ENCODE data around the gene UVRAG.

Gene UVRAG

GRCh38 chr11:76160856-76161255 lies 345.8 kb downstream of the UVRAG start:
- no peak overlapping the region for H3K4me3 ChIP-seq (ENCODE audit: low read length)

GRCh38 chr11:76161261-76161961 lies 346.4 kb downstream of the UVRAG start:
- peaks cover 72% of the 10 kb centered on the region for H3K27me3 ChIP-seq (ENCODE audit: control insufficient read depth, insufficient read depth, low read length)
- no peaks in the 10 kb centered on the region for H3K9me3 ChIP-seq (replicated peaks; ENCODE audit: low read length)
- H3K4me2 ChIP-seq (ENCODE audit: low read length) = no peak overlapping the region
- no peaks in the 10 kb centered on the region for H3K36me3 ChIP-seq (ENCODE audit: insufficient read depth, low read length)
- H3K4me1 ChIP-seq (ENCODE audit: control insufficient read depth, insufficient read depth, low read length) = no peaks in the 10 kb centered on the region
- H3K9ac ChIP-seq (ENCODE audit: low read depth, low read length) = no peak overlapping the region
- no peak overlapping the region for H3K4me3 ChIP-seq (ENCODE audit: low read length)

More at GRCh38 chr11:76160856-76161255, 345.8 kb downstream of the UVRAG start:
- H3K9ac ChIP-seq (ENCODE audit: low read depth, low read length) = no peak overlapping the region
- H3K4me2 ChIP-seq (ENCODE audit: low read length) = no peak overlapping the region
- no peaks in the 10 kb centered on the region for H3K36me3 ChIP-seq (ENCODE audit: insufficient read depth, low read length)
- H3K4me1 ChIP-seq (ENCODE audit: control insufficient read depth, insufficient read depth, low read length) = no peaks in the 10 kb centered on the region
- H3K27me3 ChIP-seq (ENCODE audit: control insufficient read depth, insufficient read depth, low read length) = peaks cover 67% of the 10 kb centered on the region
- H3K9me3 ChIP-seq (replicated peaks; ENCODE audit: low read length) = no peaks in the 10 kb centered on the region

GRCh38 chr11:76162336-76163288 lies 347.6 kb downstream of the UVRAG start:
- Histone ChIP-seq H3K36me3 (ENCODE audit: insufficient read depth, low read length) (no peaks in the 10 kb centered on the region), H3K9ac (ENCODE audit: low read depth, low read length) (no peak overlapping the region), H3K4me1 (ENCODE audit: control insufficient read depth, insufficient read depth, low read length) (no peaks in the 10 kb centered on the region), H3K27me3 (ENCODE audit: control insufficient read depth, insufficient read depth, low read length) (peaks cover 71% of the 10 kb centered on the region), H3K9me3 (replicated peaks; ENCODE audit: low read length) (no peaks in the 10 kb centered on the region), H3K4me2 (ENCODE audit: low read length) (no peak overlapping the region), H3K4me3 (ENCODE audit: low read length) (no peak overlapping the region)

- H3K4me1 ChIP-seq (ENCODE audit: control insufficient read depth, insufficient read depth, low read length) = no peaks in the 10 kb centered on the region
- H3K9ac ChIP-seq (ENCODE audit: low read depth, low read length) = no peak overlapping the region
- H3K9me3 ChIP-seq (replicated peaks; ENCODE audit: low read length) = no peaks in the 10 kb centered on the region
- H3K27me3 ChIP-seq (ENCODE audit: control insufficient read depth, insufficient read depth, low read length) = peaks cover 66% of the 10 kb centered on the region
- H3K4me3 ChIP-seq (ENCODE audit: low read length) = no peak overlapping the region
- no peaks in the 10 kb centered on the region for H3K36me3 ChIP-seq (ENCODE audit: insufficient read depth, low read length)
- H3K4me2 ChIP-seq (ENCODE audit: low read length) = no peak overlapping the region
These were observed 348.4 kb downstream of the UVRAG start for GRCh38 chr11:76163289-76163880.

- Histone ChIP-seq H3K27me3 (ENCODE audit: control insufficient read depth, insufficient read depth, low read length) (peaks cover 66% of the 10 kb centered on the region), H3K4me1 (ENCODE audit: control insufficient read depth, insufficient read depth, low read length) (no peaks in the 10 kb centered on the region), H3K4me2 (ENCODE audit: low read length) (no peak overlapping the region), H3K9me3 (replicated peaks; ENCODE audit: low read length) (no peaks in the 10 kb centered on the region), H3K4me3 (ENCODE audit: low read length) (no peak overlapping the region), H3K9ac (ENCODE audit: low read depth, low read length) (no peak overlapping the region), H3K36me3 (ENCODE audit: insufficient read depth, low read length) (no peaks in the 10 kb centered on the region)
These were observed 349.1 kb downstream of the UVRAG start for GRCh38 chr11:76164081-76164480.

GRCh38 chr11:76164861-76165751 lies 350.1 kb downstream of the UVRAG start:
- Histone ChIP-seq H3K9me3 (replicated peaks; ENCODE audit: low read length) (no peaks in the 10 kb centered on the region), H3K4me1 (ENCODE audit: control insufficient read depth, insufficient read depth, low read length) (no peaks in the 10 kb centered on the region), H3K27me3 (ENCODE audit: control insufficient read depth, insufficient read depth, low read length) (peaks cover 64% of the 10 kb centered on the region), H3K9ac (ENCODE audit: low read depth, low read length) (no peak overlapping the region), H3K36me3 (ENCODE audit: insufficient read depth, low read length) (no peaks in the 10 kb centered on the region), H3K4me3 (ENCODE audit: low read length) (no peak overlapping the region), H3K4me2 (ENCODE audit: low read length) (no peak overlapping the region)

- Histone ChIP-seq H3K9ac (ENCODE audit: low read depth, low read length) (no peak overlapping the region), H3K4me3 (ENCODE audit: low read length) (no peak overlapping the region), H3K9me3 (replicated peaks; ENCODE audit: low read length) (no peaks in the 10 kb centered on the region), H3K27me3 (ENCODE audit: control insufficient read depth, insufficient read depth, low read length) (peaks cover 60% of the 10 kb centered on the region), H3K4me1 (ENCODE audit: control insufficient read depth, insufficient read depth, low read length) (no peaks in the 10 kb centered on the region), H3K4me2 (ENCODE audit: low read length) (no peak overlapping the region), H3K36me3 (ENCODE audit: insufficient read depth, low read length) (no peaks in the 10 kb centered on the region)
These were observed 351.3 kb downstream of the UVRAG start for GRCh38 chr11:76166314-76166713.

- no peaks in the 10 kb centered on the region for H3K36me3 ChIP-seq (ENCODE audit: insufficient read depth, low read length)
- peaks cover 61% of the 10 kb centered on the region for H3K27me3 ChIP-seq (ENCODE audit: control insufficient read depth, insufficient read depth, low read length)
- H3K4me3 ChIP-seq (ENCODE audit: low read length) = no peak overlapping the region
- H3K4me1 ChIP-seq (ENCODE audit: control insufficient read depth, insufficient read depth, low read length) = no peaks in the 10 kb centered on the region
- H3K9me3 ChIP-seq (replicated peaks; ENCODE audit: low read length) = no peaks in the 10 kb centered on the region
- H3K4me2 ChIP-seq (ENCODE audit: low read length) = no peak overlapping the region
- H3K9ac ChIP-seq (ENCODE audit: low read depth, low read length) = no peak overlapping the region
These were observed 352.6 kb downstream of the UVRAG start for GRCh38 chr11:76167590-76167989.

GRCh38 chr11:76169473-76169896 lies 354.5 kb downstream of the UVRAG start:
- Histone ChIP-seq H3K4me1 (ENCODE audit: control insufficient read depth, insufficient read depth, low read length) (no peaks in the 10 kb centered on the region), H3K4me3 (ENCODE audit: low read length) (no peak overlapping the region), H3K9me3 (replicated peaks; ENCODE audit: low read length) (no peaks in the 10 kb centered on the region), H3K9ac (ENCODE audit: low read depth, low read length) (no peak overlapping the region), H3K36me3 (ENCODE audit: insufficient read depth, low read length) (no peaks in the 10 kb centered on the region), H3K4me2 (ENCODE audit: low read length) (no peak overlapping the region), H3K27me3 (ENCODE audit: control insufficient read depth, insufficient read depth, low read length) (peaks cover 57% of the 10 kb centered on the region)

- Histone ChIP-seq H3K4me1 (ENCODE audit: control insufficient read depth, insufficient read depth, low read length) (no peaks in the 10 kb centered on the region), H3K4me2 (ENCODE audit: low read length) (no peak overlapping the region), H3K9me3 (replicated peaks; ENCODE audit: low read length) (no peaks in the 10 kb centered on the region), H3K36me3 (ENCODE audit: insufficient read depth, low read length) (no peaks in the 10 kb centered on the region), H3K9ac (ENCODE audit: low read depth, low read length) (no peak overlapping the region), H3K27me3 (ENCODE audit: control insufficient read depth, insufficient read depth, low read length) (peaks cover 58% of the 10 kb centered on the region), H3K4me3 (ENCODE audit: low read length) (no peak overlapping the region)
These were observed 355.5 kb downstream of the UVRAG start for GRCh38 chr11:76170468-76170867.

- Histone ChIP-seq H3K4me2 (ENCODE audit: low read length) (no peak overlapping the region), H3K9me3 (replicated peaks; ENCODE audit: low read length) (no peaks in the 10 kb centered on the region), H3K4me3 (ENCODE audit: low read length) (no peak overlapping the region), H3K36me3 (ENCODE audit: insufficient read depth, low read length) (no peaks in the 10 kb centered on the region), H3K4me1 (ENCODE audit: control insufficient read depth, insufficient read depth, low read length) (no peaks in the 10 kb centered on the region), H3K9ac (ENCODE audit: low read depth, low read length) (no peak overlapping the region), H3K27me3 (ENCODE audit: control insufficient read depth, insufficient read depth, low read length) (peaks cover 43% of the 10 kb centered on the region)
These were observed 357.6 kb downstream of the UVRAG start for GRCh38 chr11:76172583-76172982.
